ENCODE results near the gene SMIM7.
"Not testable (repeated sequence)": the region's sequence is repeated elsewhere in the genome, so short reads cannot be mapped to it uniquely, and the experiment has no call there.

SMIM7 gene

DNA sequence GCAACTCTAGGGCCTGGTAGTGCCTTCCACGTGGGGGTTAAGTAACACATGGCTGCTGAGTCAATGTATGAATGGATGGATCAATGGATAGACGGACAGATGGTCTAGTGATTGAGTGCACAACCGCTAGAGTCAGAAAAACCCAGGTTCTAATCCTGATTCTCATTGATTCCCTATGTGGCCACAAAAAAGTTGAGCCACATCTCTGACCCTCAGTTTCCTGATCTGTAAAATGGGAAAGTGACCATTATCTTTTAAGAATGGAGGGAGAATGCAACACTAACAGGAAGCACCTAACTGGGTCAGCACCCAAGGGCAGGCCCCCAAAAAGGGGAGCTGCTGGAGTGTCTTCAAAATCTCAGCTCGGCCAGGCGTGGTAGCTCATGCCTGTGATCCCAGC is 2.6 kb downstream of the SMIM7 start:
- TF ChIP-seq, protein P1, sequence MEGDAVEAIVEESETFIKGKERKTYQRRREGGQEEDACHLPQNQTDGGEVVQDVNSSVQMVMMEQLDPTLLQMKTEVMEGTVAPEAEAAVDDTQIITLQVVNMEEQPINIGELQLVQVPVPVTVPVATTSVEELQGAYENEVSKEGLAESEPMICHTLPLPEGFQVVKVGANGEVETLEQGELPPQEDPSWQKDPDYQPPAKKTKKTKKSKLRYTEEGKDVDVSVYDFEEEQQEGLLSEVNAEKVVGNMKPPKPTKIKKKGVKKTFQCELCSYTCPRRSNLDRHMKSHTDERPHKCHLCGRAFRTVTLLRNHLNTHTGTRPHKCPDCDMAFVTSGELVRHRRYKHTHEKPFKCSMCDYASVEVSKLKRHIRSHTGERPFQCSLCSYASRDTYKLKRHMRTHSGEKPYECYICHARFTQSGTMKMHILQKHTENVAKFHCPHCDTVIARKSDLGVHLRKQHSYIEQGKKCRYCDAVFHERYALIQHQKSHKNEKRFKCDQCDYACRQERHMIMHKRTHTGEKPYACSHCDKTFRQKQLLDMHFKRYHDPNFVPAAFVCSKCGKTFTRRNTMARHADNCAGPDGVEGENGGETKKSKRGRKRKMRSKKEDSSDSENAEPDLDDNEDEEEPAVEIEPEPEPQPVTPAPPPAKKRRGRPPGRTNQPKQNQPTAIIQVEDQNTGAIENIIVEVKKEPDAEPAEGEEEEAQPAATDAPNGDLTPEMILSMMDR (IDR thresholded peaks at IDR 0.05; ENCODE audit: control insufficient read depth, insufficient read depth, low read depth, low read length, missing control alignments) = no peak
- H3K4me3 ChIP-seq (ENCODE audit: control insufficient read depth, low read depth, low read length) = no peak overlapping the region
- DNase-seq (ENCODE audit: low read depth) = no peak

DNA sequence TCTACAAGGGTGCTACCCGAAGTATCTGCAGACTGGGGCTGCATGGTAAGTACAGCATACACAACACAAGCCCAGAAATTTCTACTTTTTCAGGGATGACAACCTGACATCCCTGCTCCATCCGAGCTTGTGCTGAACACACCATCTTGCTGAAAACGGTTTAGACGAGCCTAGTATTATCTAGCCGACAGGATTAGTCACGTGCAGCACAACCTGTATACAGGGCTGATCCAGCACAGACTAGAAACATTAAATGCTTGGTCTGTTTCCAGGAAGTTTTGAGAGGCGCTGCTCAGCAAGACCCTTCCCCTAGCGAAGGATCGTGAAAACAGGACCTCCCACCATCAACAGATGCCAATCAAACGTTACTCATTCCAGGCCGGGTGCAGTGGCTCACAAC is 4.2 kb downstream of the SMIM7 start:
- TF ChIP-seq, protein P1 (IDR thresholded peaks at IDR 0.05; ENCODE audit: control insufficient read depth, insufficient read depth, low read depth, low read length, missing control alignments) = no peak
- H3K4me3 ChIP-seq (ENCODE audit: control insufficient read depth, low read depth, low read length) = no peak overlapping the region
- no peak for DNase-seq (ENCODE audit: low read depth)

DNA sequence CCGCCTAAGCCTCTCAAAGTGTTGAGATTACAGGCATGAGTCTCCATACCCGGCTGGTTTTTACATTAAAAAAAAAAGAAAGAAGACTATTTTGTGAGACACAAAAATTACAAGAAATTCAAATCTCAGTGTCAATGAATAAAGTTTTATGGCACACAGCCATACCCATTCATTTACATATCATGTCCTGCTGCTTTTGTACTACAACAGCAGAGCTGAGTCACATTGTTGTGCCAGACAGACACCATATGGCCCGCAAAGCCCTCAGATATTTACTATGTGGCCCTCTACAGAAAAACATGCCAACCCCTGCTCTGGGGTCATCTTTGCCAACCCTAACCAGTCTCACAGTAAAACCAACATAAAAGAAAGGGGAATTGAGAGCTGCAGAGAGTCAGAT is 5.3 kb downstream of the SMIM7 start:
- no peak for DNase-seq (ENCODE audit: low read depth)
- H3K4me3 ChIP-seq (ENCODE audit: control insufficient read depth, low read depth, low read length) = no peak overlapping the region
- TF ChIP-seq, protein P1 (IDR thresholded peaks at IDR 0.05; ENCODE audit: control insufficient read depth, insufficient read depth, low read depth, low read length, missing control alignments) = no peak

DNA sequence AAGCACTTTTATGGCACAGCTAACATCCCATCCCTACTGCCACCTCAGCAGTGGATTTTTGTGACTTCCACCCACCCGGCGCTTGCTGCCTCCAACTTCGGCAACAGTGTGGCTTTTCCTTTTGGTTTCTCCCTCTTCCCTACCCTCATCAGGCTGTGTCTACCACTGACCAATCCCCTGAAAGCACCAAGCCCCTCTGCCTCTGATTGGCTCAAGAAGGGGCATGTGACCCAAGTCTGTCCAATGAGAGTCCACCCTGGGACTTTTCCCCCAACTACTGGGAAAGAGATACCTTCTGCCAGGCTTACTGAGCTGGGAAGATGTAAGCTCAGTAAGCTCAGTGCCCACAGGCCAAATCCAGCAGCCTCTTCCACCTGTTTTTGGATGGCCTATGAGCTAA is 5.8 kb downstream of the SMIM7 start:
- no peak for DNase-seq (ENCODE audit: low read depth)
- TF ChIP-seq, protein P1 (IDR thresholded peaks at IDR 0.05; ENCODE audit: control insufficient read depth, insufficient read depth, low read depth, low read length, missing control alignments) = no peak
- no peak overlapping the region for H3K4me3 ChIP-seq (ENCODE audit: control insufficient read depth, low read depth, low read length)

DNA sequence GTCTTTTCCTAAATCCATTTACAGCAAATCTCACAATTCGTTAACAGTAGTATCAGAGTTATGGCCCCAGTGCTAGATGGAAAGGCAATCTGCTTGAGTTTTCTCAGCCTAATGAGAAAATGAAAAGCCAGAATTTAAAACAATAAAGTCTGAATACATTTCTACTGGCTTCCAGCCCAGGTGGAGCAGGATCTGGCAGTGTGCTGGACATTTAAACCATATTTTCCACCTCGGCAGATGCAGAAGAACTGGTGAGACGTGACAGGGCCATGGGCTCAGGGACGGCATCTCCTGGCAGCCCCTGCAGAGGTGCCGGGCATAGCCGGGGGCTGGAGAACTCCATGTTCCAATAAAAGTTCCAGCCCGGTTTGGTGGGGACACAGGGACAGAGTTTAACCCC is 7.1 kb downstream of the SMIM7 start:
- TF ChIP-seq, protein P1 (IDR thresholded peaks at IDR 0.05; ENCODE audit: control insufficient read depth, insufficient read depth, low read depth, low read length, missing control alignments) = no peak
- no peak for DNase-seq (ENCODE audit: low read depth)
- no peak overlapping the region for H3K4me3 ChIP-seq (ENCODE audit: control insufficient read depth, low read depth, low read length)

DNA sequence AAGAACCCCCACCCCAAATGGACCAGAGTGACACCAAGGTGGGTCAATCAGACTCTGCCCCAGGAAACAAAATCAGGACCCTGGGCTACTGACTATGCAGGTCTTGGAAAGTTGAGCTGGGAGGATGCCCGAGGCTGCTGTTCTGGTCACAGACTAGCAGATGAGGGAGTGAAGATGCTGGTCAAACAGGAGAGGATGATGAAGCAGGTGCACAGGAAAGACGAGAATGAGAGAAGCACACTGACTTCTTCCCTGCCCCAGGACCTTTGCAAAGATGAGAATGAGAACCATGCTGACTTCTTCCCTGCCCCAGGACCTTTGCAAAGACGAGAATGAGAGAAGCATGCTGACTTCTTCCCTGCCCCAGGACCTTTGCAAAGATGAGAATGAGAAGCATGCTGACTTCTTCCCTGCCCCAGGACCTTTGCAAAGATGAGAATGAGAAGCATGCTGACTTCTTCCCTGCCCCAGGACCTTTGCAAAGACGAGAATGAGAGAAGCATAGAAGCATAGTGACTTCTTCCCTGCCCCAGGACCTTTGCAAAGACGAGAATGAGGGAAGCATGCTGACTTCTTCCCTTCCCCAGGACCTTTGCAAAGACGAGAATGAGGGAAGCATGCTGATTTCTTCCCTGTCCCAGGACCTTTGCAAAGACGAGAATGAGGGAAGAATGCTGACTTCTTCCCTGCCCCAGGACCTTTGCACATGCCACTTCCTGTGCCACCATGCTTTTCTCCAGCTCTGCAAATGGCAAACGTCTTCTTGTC is 8.3 kb downstream of the SMIM7 start:
- not testable (repeated sequence) for DNase-seq (ENCODE audit: low read depth); H3K4me3 ChIP-seq (ENCODE audit: control insufficient read depth, low read depth, low read length)

DNA sequence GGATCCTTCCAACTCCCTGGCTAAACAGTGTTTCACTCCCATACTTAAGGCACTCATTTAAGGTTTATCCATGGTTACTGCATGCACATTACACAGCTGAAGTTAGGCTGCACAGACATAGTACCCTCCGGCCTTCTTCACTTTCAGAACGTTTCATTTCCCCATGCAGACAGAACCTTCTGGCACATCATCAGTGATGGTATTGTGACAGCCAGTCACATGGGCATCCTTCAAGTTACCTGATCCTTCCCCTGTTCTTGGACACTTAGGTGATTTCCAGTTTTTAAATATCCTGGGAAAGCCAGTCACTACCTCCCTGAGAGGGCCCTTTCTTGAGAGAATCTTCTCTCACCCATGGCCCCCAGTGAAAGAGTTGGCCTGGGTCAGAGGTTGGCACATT is 9.1 kb downstream of the SMIM7 start:
- DNase-seq (ENCODE audit: low read depth) = no peak
- TF ChIP-seq, protein P1 (IDR thresholded peaks at IDR 0.05; ENCODE audit: control insufficient read depth, insufficient read depth, low read depth, low read length, missing control alignments) = no peak
- H3K4me3 ChIP-seq (ENCODE audit: control insufficient read depth, low read depth, low read length) = no peak overlapping the region

All from AG09309 (cell line).